Superior temporal gyrus (tissue), 1 donor: ENCODE results near the gene BCL2A1.
"Not testable (repeated sequence)": the region's sequence is repeated elsewhere in the genome, so short reads cannot be mapped to it uniquely, and the experiment has no call there.

Experiments used
- DNase-seq: peaks from one replicate; pipeline ENCODE4 v3.0.0-alpha.2; 2016; ENCODE audit errors: extremely low spot score

BCL2A1 gene

GRCh38 chr15:79970624-79971434 is at the start of gene BCL2A1:
Gene BCL2A1, minus strand, starts transcription at chr15:79971196. Its CDS starts 77 bp downstream, at chr15:79971119.
- no peak for DNase-seq

- no peak for DNase-seq
These were observed 49.7 kb upstream of the BCL2A1 start for GRCh38 chr15:80020731-80021130.

GRCh38 chr15:80020149-80020548 is 49.2 kb upstream of the BCL2A1 start:
- not testable (repeated sequence) for DNase-seq

GRCh38 chr15:80019168-80019745 is 48.3 kb upstream of the BCL2A1 start:
- no peak for DNase-seq

GRCh38 chr15:80017139-80017538 is 46.1 kb upstream of the BCL2A1 start:
- not testable (repeated sequence) for DNase-seq

- not testable (repeated sequence) for DNase-seq
These were observed 45.5 kb upstream of the BCL2A1 start for GRCh38 chr15:80016506-80016905.

GRCh38 chr15:80015156-80015555 is 44.2 kb upstream of the BCL2A1 start:
- no peak for DNase-seq

GRCh38 chr15:80014186-80014585 is 43.2 kb upstream of the BCL2A1 start:
- DNase-seq: not testable (repeated sequence)

GRCh38 chr15:80012060-80012726 is 41.2 kb upstream of the BCL2A1 start:
- no peak for DNase-seq

GRCh38 chr15:80011596-80011995 is 40.6 kb upstream of the BCL2A1 start:
- DNase-seq: no peak

GRCh38 chr15:80011041-80011523 is 40.1 kb upstream of the BCL2A1 start:
- not testable (repeated sequence) for DNase-seq

GRCh38 chr15:80010131-80010673 is 39.2 kb upstream of the BCL2A1 start:
- no peak for DNase-seq

GRCh38 chr15:80007532-80007931 is 36.5 kb upstream of the BCL2A1 start:
- no peak for DNase-seq

- DNase-seq: no peak
These were observed 36.0 kb upstream of the BCL2A1 start for GRCh38 chr15:80006946-80007345.

GRCh38 chr15:80003934-80004472 is 33.0 kb upstream of the BCL2A1 start:
- no peak for DNase-seq

- peak; percentile 32 for DNase-seq
These were observed 32.2 kb upstream of the BCL2A1 start for GRCh38 chr15:80003171-80003570.

- DNase-seq: no peak
These were observed 31.3 kb upstream of the BCL2A1 start for GRCh38 chr15:80002267-80002666.

- DNase-seq: peak; percentile 2
These were observed 23.6 kb upstream of the BCL2A1 start for GRCh38 chr15:79994615-79995014.

GRCh38 chr15:79991826-79992225 is 20.8 kb upstream of the BCL2A1 start:
- DNase-seq: no peak

GRCh38 chr15:79990997-79991334 is 20.0 kb upstream of the BCL2A1 start:
- no peak for DNase-seq

- DNase-seq: no peak
These were observed 19.4 kb upstream of the BCL2A1 start for GRCh38 chr15:79990280-79990996.
